ENCODE results near the gene CLIC4.

DNA sequence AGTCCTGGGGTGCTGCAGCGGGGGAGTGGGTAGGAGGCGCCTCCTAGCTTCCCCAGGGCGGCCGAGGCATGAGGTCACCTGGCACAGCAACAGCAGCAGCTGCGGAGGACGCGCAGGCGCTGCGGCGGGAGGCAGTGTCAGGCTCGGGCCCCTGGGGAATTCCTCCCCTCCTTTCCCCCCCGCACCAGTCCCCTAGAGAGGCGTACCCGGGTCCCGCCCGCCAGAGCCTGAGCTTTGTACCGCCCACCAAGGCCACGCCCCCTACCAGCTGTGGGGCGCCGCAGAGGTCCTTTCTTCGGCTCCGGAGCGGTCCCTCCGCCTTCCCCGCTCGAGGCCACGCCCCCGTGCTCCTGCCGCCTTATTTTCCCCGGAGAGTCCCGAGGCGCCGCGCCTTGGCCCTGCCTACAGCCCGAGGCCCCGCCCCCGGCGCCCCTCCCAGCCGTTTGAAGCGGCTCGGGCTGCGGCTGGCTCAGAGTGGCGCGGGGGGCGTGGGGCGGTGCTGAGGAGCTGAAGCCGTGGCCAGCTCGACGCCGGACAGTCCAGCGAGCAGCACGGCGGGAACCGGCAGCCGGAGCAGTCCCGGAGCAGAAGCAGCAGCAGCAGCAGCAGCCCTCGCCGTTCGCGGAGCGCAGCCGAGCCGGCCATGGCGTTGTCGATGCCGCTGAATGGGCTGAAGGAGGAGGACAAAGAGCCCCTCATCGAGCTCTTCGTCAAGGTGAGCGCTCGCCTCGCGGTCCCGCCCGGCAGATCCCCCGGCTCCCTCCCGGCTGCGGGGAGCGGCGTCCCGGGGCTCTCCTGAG is at the start of gene CLIC4:
- TF ChIP-seq, protein P1, sequence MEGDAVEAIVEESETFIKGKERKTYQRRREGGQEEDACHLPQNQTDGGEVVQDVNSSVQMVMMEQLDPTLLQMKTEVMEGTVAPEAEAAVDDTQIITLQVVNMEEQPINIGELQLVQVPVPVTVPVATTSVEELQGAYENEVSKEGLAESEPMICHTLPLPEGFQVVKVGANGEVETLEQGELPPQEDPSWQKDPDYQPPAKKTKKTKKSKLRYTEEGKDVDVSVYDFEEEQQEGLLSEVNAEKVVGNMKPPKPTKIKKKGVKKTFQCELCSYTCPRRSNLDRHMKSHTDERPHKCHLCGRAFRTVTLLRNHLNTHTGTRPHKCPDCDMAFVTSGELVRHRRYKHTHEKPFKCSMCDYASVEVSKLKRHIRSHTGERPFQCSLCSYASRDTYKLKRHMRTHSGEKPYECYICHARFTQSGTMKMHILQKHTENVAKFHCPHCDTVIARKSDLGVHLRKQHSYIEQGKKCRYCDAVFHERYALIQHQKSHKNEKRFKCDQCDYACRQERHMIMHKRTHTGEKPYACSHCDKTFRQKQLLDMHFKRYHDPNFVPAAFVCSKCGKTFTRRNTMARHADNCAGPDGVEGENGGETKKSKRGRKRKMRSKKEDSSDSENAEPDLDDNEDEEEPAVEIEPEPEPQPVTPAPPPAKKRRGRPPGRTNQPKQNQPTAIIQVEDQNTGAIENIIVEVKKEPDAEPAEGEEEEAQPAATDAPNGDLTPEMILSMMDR (IDR thresholded peaks at IDR 0.05) = no peak
- TF ChIP-seq POLR2AphosphoS5 (IDR thresholded peaks at IDR 0.05; ENCODE audit: insufficient read depth in 1 of 2, low read depth in 1 of 2) = peak; percentile 83 to 97
